ENCODE measurements around the gene SNPH.

SNPH gene

DNA sequence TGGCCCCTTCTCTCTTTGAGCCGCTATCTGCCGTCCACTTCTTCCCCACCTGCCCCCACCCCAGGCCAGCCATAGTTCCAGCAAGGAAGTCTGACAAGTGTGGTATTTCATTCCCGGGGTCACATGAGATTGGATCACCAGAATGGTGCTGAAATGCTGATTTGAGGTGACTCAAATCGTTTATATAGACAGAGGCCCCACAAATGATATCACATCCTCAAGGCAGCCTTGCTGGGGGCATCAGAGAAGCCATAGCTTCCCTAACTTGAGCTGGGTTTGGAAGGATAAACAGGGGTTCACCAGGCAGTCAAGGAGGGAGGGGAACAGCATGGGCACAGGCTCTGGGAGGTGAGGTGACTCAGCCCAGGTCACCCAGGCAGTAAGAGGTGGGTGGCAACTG lies 53.0 kb downstream of the SNPH start:
- no peaks in the 10 kb centered on the region for H3K9me3 ChIP-seq (ENCODE audit: severe bottlenecking)
- no peak for DNase-seq
- no peaks in the 10 kb centered on the region for H3K27me3 ChIP-seq (ENCODE audit: insufficient read depth, low read depth, severe bottlenecking)
- no peak overlapping the region for H3K4me3 ChIP-seq (ENCODE audit: low read depth, low read length)
- TF ChIP-seq, protein P1, sequence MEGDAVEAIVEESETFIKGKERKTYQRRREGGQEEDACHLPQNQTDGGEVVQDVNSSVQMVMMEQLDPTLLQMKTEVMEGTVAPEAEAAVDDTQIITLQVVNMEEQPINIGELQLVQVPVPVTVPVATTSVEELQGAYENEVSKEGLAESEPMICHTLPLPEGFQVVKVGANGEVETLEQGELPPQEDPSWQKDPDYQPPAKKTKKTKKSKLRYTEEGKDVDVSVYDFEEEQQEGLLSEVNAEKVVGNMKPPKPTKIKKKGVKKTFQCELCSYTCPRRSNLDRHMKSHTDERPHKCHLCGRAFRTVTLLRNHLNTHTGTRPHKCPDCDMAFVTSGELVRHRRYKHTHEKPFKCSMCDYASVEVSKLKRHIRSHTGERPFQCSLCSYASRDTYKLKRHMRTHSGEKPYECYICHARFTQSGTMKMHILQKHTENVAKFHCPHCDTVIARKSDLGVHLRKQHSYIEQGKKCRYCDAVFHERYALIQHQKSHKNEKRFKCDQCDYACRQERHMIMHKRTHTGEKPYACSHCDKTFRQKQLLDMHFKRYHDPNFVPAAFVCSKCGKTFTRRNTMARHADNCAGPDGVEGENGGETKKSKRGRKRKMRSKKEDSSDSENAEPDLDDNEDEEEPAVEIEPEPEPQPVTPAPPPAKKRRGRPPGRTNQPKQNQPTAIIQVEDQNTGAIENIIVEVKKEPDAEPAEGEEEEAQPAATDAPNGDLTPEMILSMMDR (IDR thresholded peaks at IDR 0.05; ENCODE audit: low read depth, low read length), result no peak
- no peak overlapping the region for H3K27ac ChIP-seq
- H3K36me3 ChIP-seq, result no peaks in the 10 kb centered on the region

DNA sequence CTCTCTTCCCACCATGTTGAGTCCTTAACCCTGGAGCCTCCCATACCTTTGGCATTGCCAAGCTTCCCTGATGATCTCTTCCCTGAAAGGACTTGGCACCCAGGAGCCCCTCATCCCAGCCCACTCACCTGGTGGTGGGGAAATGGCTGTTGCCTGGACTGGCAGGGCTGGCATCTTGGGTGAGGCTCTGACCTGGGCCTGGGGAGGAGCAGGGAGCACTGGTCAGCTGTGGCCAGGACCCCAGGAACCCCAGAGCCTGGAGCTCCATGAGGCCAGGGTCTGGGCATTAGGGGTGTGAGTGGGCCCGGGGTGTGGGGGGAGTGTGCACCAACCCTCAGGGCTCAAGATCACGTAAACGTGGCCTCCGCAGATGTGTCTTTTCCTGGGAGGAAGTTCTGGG lies 53.4 kb downstream of the SNPH start:
- Histone ChIP-seq H3K9me3 (ENCODE audit: severe bottlenecking) (no peaks in the 10 kb centered on the region), H3K27me3 (ENCODE audit: insufficient read depth, low read depth, severe bottlenecking) (no peaks in the 10 kb centered on the region), H3K36me3 (no peaks in the 10 kb centered on the region), H3K4me3 (ENCODE audit: low read depth, low read length) (no peak overlapping the region), H3K27ac (no peak overlapping the region)
- no peak for DNase-seq
- TF ChIP-seq, protein P1 (IDR thresholded peaks at IDR 0.05; ENCODE audit: low read depth, low read length), result no peak

DNA sequence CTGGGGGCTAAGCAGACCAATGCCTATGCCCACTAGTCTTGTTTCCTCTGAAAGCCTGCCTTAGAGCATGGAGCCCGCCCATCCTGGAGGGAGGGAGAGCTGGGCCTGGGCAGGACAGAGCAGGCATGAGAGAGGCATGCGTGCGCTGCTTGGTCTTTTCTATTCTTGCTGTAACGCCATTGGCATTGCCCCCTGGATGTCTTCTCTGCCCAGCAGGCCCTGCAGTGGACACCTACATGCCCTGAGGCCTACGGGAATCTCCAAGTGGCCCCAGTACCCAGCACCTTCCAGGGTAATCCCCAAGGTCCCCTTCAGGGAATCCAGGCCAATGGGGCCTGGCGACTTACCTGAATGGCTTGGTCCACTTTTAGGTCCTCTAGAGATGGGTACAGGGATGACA lies 53.9 kb downstream of the SNPH start:
- no peaks in the 10 kb centered on the region for H3K9me3 ChIP-seq (ENCODE audit: severe bottlenecking)
- no peak overlapping the region for H3K4me3 ChIP-seq (ENCODE audit: low read depth, low read length)
- no peaks in the 10 kb centered on the region for H3K36me3 ChIP-seq
- DNase-seq, result no peak
- no peaks in the 10 kb centered on the region for H3K27me3 ChIP-seq (ENCODE audit: insufficient read depth, low read depth, severe bottlenecking)
- TF ChIP-seq, protein P1 (IDR thresholded peaks at IDR 0.05; ENCODE audit: low read depth, low read length), result no peak
- no peak overlapping the region for H3K27ac ChIP-seq

DNA sequence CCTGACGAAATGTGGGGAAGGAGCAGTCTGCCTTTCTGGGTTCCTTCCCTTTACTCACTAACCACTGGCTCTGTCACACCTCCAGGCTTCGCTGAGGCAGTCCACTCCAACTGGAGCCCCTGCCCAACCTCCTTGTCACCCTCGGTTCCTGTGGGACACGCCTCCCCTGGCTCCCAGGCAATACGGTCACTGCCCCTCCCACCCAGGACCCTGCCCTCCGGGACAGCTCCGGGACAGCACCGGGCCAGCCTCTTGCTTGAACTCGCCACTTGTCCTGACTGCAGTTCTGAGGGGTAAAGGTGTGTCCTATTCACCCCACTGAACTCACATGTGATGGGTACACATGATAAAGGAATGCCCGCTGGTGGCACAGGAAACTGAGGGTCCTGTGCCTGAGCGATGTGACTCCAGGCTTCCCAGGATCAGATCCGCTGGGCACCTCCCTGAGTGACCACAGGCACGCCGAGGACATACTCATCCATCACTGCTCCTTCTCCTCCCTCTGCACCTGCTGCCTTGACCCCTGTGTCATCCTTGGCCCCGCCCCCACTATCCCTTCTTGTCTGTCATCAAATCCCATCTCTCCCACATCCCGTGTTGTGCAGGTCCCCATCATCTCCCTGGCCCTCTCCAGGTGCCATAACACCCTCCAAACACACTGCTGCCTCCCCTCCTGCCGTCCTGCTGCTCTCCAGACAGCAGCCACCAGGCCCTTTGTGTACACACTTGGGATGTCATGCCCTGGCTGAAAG lies 55.0 kb downstream of the SNPH start:
- no peaks in the 10 kb centered on the region; the same call in 1 of the 2 replicates for H3K36me3 ChIP-seq

DNA sequence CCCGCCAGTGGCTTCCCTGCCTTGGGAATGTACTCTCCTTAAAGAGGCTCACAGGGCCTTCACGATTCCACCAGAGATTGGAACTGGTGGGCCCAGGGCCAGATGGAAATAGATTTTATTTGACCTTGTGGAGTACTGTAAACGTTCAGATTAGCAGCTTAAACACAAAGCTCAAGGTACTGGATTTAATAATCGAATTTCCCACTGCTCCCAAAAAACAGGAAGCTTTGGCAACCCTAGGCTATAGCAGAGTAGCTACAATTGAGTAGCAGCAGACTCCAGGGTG lies 55.5 kb downstream of the SNPH start:
- H3K27ac ChIP-seq, result no peak overlapping the region
- no peaks in the 10 kb centered on the region for H3K9me3 ChIP-seq (ENCODE audit: severe bottlenecking)
- no peak for DNase-seq
- H3K4me3 ChIP-seq (ENCODE audit: low read depth, low read length), result no peak overlapping the region
- H3K27me3 ChIP-seq (ENCODE audit: insufficient read depth, low read depth, severe bottlenecking), result no peaks in the 10 kb centered on the region
- peaks cover 3% of the 10 kb centered on the region; the same call in 1 of the 2 replicates for H3K36me3 ChIP-seq
- TF ChIP-seq, protein P1 (IDR thresholded peaks at IDR 0.05; ENCODE audit: low read depth, low read length), result no peak

More for the DNA sequence above, 55.0 kb downstream of the SNPH start:
- no peak overlapping the region for H3K4me3 ChIP-seq (ENCODE audit: low read depth, low read length)
- no peaks in the 10 kb centered on the region for H3K9me3 ChIP-seq (ENCODE audit: severe bottlenecking)
- no peaks in the 10 kb centered on the region for H3K27me3 ChIP-seq (ENCODE audit: insufficient read depth, low read depth, severe bottlenecking)
- TF ChIP-seq, protein P1 (IDR thresholded peaks at IDR 0.05; ENCODE audit: low read depth, low read length), result no peak
- no peak for DNase-seq
- H3K27ac ChIP-seq, result no peak overlapping the region
